Nephron progenitor cell (in vitro differentiated cells): ENCODE measurements around the gene HTR3E.

ENCODE experiments used
- DNase-seq: peaks from one replicate; pipeline ENCODE4 v3.0.0; 2021
- H3K27ac Mint-ChIP-seq: 2 replicates; pipeline ENCODE4 v1.8.0; 2021; ENCODE audit warnings: mild to moderate bottlenecking, moderate library complexity, mixed read lengths
- H3K27me3 Mint-ChIP-seq: 2 replicates; pipeline ENCODE4 v1.8.0; 2021; ENCODE audit warnings: mild to moderate bottlenecking, low read depth, mixed read lengths; ENCODE audit not compliant: poor library complexity
- H3K36me3 Mint-ChIP-seq: 2 replicates; pipeline ENCODE4 v1.8.0; 2021; ENCODE audit warnings: low read depth, mixed read lengths
- H3K4me1 Mint-ChIP-seq: 2 replicates; pipeline ENCODE4 v1.8.0; 2021; ENCODE audit warnings: mixed read lengths
- H3K4me3 Mint-ChIP-seq: 2 replicates; pipeline ENCODE4 v1.8.0; 2021; ENCODE audit warnings: mild to moderate bottlenecking, moderate library complexity, mixed read lengths
- H3K9me3 Mint-ChIP-seq: 2 replicates; pipeline ENCODE4 v1.8.0; 2021; ENCODE audit warnings: mild to moderate bottlenecking, moderate library complexity, mixed read lengths
- TF ChIP-seq, protein P1 (sequence below): fragments of 200-600 bp; sonication (generic); IDR thresholded peaks from 2 replicates; pipeline ENCODE4 v1.5.0; 2021; ENCODE audit warnings: antibody characterized with exemption

Gene HTR3E

GRCh38 chr3:184096811-184097383 lies at the start of gene HTR3E:
TSS of gene HTR3E (plus strand) at chr3:184097064. CDS start at chr3:184097530, 466 bp downstream.
- Mint-ChIP-seq H3K4me3 (no peak within 1 kb of the TSS), H3K36me3 (no peaks in the 10 kb centered on the region), H3K4me1 (no peaks in the 10 kb centered on the region), H3K9me3 (peaks cover 17% of the 10 kb centered on the region), H3K27ac (no peak within 1 kb of the TSS), H3K27me3 (peaks cover 26% of the 10 kb centered on the region)
- DNase-seq, result no peak
- TF ChIP-seq, protein P1, sequence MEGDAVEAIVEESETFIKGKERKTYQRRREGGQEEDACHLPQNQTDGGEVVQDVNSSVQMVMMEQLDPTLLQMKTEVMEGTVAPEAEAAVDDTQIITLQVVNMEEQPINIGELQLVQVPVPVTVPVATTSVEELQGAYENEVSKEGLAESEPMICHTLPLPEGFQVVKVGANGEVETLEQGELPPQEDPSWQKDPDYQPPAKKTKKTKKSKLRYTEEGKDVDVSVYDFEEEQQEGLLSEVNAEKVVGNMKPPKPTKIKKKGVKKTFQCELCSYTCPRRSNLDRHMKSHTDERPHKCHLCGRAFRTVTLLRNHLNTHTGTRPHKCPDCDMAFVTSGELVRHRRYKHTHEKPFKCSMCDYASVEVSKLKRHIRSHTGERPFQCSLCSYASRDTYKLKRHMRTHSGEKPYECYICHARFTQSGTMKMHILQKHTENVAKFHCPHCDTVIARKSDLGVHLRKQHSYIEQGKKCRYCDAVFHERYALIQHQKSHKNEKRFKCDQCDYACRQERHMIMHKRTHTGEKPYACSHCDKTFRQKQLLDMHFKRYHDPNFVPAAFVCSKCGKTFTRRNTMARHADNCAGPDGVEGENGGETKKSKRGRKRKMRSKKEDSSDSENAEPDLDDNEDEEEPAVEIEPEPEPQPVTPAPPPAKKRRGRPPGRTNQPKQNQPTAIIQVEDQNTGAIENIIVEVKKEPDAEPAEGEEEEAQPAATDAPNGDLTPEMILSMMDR, result no peak

GRCh38 chr3:184050217-184050847 lies 46.5 kb upstream of the HTR3E start:
- no peak for DNase-seq
- no peak overlapping the region for H3K27ac Mint-ChIP-seq
- H3K4me3 Mint-ChIP-seq, result no peak overlapping the region
- H3K9me3 Mint-ChIP-seq, result no peaks in the 10 kb centered on the region
- H3K4me1 Mint-ChIP-seq, result peaks cover 5% of the 10 kb centered on the region
- H3K36me3 Mint-ChIP-seq, result no peaks in the 10 kb centered on the region
- TF ChIP-seq, protein P1, result no peak
- peaks cover 19% of the 10 kb centered on the region for H3K27me3 Mint-ChIP-seq

GRCh38 chr3:184052767-184053166 lies 44.1 kb upstream of the HTR3E start, which contains the start of gene HTR3C:
TSS of gene HTR3C (plus strand) at chr3:184053047. CDS start at chr3:184053081, 34 bp downstream.
- no peak within 1 kb of the TSS for H3K4me3 Mint-ChIP-seq
- H3K9me3 Mint-ChIP-seq, result no peaks in the 10 kb centered on the region
- no peak within 1 kb of the TSS for H3K27ac Mint-ChIP-seq
- TF ChIP-seq, protein P1, result no peak
- H3K4me1 Mint-ChIP-seq, result peaks cover 4% of the 10 kb centered on the region
- H3K27me3 Mint-ChIP-seq, result peaks cover 25% of the 10 kb centered on the region
- no peak for DNase-seq
- no peaks in the 10 kb centered on the region for H3K36me3 Mint-ChIP-seq

DNA sequence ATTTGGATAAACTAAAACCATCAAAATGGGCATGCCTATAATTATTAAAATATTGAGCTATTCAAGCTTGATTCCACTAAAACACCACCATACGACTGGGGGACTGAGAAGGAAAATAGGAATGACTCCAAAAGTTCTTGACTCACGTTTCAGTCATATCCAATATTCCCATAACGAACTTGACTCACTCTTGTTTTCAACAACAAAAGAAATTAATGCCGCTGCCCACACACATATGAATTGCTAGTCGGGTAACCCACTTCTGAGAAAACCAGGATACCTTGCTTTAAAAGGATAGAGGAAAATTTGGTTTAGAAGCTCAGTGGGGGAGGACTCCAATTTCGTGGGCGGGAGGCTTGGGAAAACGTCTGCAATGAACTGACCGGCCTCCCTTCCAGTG lies 38.8 kb upstream of the HTR3E start:
- Mint-ChIP-seq H3K4me1 (peaks cover 30% of the 10 kb centered on the region), H3K27me3 (peaks cover 20% of the 10 kb centered on the region), H3K36me3 (no peaks in the 10 kb centered on the region), H3K9me3 (no peaks in the 10 kb centered on the region), H3K27ac (no peak overlapping the region), H3K4me3 (no peak overlapping the region)
- TF ChIP-seq, protein P1, result no peak
- DNase-seq, result no peak

GRCh38 chr3:184059424-184059823 lies 37.4 kb upstream of the HTR3E start:
- Mint-ChIP-seq H3K4me3 (no peak overlapping the region), H3K27ac (no peak overlapping the region), H3K27me3 (peaks cover 16% of the 10 kb centered on the region), H3K9me3 (no peaks in the 10 kb centered on the region), H3K4me1 (peaks cover 30% of the 10 kb centered on the region), H3K36me3 (no peaks in the 10 kb centered on the region)
- DNase-seq, result no peak
- TF ChIP-seq, protein P1, result no peak

GRCh38 chr3:184062637-184063036 lies 34.2 kb upstream of the HTR3E start:
- H3K4me3 Mint-ChIP-seq, result no peak overlapping the region
- H3K4me1 Mint-ChIP-seq, result peaks cover 27% of the 10 kb centered on the region
- DNase-seq, result no peak
- no peaks in the 10 kb centered on the region for H3K9me3 Mint-ChIP-seq
- H3K36me3 Mint-ChIP-seq, result no peaks in the 10 kb centered on the region
- peaks cover 2% of the 10 kb centered on the region for H3K27me3 Mint-ChIP-seq
- TF ChIP-seq, protein P1, result no peak
- H3K27ac Mint-ChIP-seq, result no peak overlapping the region
